GM21390 (cell line): ENCODE measurements around the gene PRSS57.

Experiments used
- ATAC-seq: cut with Tn5 transposase; IDR thresholded peaks from one replicate; pipeline ENCODE4 v1.9.1; 2021; ENCODE audit not compliant: unreplicated experiment

PRSS57 gene

GRCh38 chr19:639253-640160 is 55.7 kb downstream of the PRSS57 start, which contains the start of gene FGF22:
Gene FGF22 (plus strand): TSS chr19:639879. CDS start chr19:639926, 47 bp downstream.
- no peak for ATAC-seq

GRCh38 chr19:638906-639252 is 56.4 kb downstream of the PRSS57 start:
- no peak for ATAC-seq
